HepG2 (cell line): ENCODE results near the gene EARS2. TPM values are rescaled to one million over a fixed set of nuclear protein-coding genes. Genes with fewer than 3 reads are reported as not detected.

ENCODE experiments used
- ATAC-seq: fragments of 200-7000 bp; cut with Tn5 transposase; 3 replicates; pipeline ENCODE4 v1.9.1; 2020; ENCODE audit warnings: mild to moderate bottlenecking, moderate library complexity
- BruUV-seq: library from RNA; stranded (reverse); fragments of 400-500 nt; replicated peaks from 2 replicates; lab custom pipeline; 2021; lab: Mats Ljungman, UMichigan
- CTCF ChIA-PET: fragments of 300-600 bp; formaldehyde crosslinking; extraction: SDS; loops from one replicate; lab custom pipeline; 2021; ENCODE audit warnings: low total read pairs, inconsistent platforms, low intra/inter-chr PET ratio; lab: Yijun Ruan, JAX
- POLR2A ChIA-PET: fragments of 350-600 bp; sonication (Branson Sonifier 250); formaldehyde crosslinking; loops from one replicate; lab custom pipeline; 2020; ENCODE audit warnings: antibody characterized with exemption, inconsistent platforms; lab: Yijun Ruan, JAX
- DNase-seq: peaks from one replicate; pipeline ENCODE4 v3.0.0-alpha.2; 2015; ENCODE audit warnings: low spot score
- FAIRE-seq: peaks from 3 replicates; lab custom pipeline; 2011; peaks lifted over from hg19 to GRCh38; lab: Jason Lieb, UNC
- H2AFZ ChIP-seq: one replicate; pipeline ENCODE4 v1.6.1; 2011; ENCODE audit warnings: low read length, inconsistent platforms
- H3K27ac ChIP-seq: fragments of 300-600 bp; 3 replicates; pipeline ENCODE4 v1.8.0; 2011; ENCODE audit warnings: mixed run types, mild to moderate bottlenecking, mixed read lengths, low read length, inconsistent platforms; ENCODE audit not compliant: insufficient read depth; ENCODE audit errors: extremely low read length
- H3K27me3 ChIP-seq, 2 experiments: fragments of 200-600 bp in 1 of 2; 2 replicates in 1 of 2; 3 replicates in 1 of 2; pipeline versions ENCODE4 v1.6.0 to v1.8.0; 2011; ENCODE audit warnings: low read length in 2 of 2, mild to moderate bottlenecking in 2 of 2, moderate library complexity in 2 of 2, inconsistent platforms in 1 of 2; ENCODE audit not compliant: insufficient read depth in 2 of 2, control insufficient read depth in 1 of 2
- H3K36me3 ChIP-seq, 2 experiments: fragments of 200-600 bp in 1 of 2; replicated peaks in 1 of 2; 2 replicates in 1 of 2; 3 replicates in 1 of 2; pipeline versions ENCODE4 v1.5.1 to v1.8.0; 2011; ENCODE audit warnings: low read length in 2 of 2, inconsistent platforms in 1 of 2; ENCODE audit not compliant: insufficient read depth in 2 of 2, control insufficient read depth in 1 of 2
- H3K4me1 ChIP-seq: 2 replicates; pipeline ENCODE4 v1.5.1; 2012; ENCODE audit warnings: low read length, inconsistent platforms; ENCODE audit not compliant: insufficient read depth
- H3K4me2 ChIP-seq: 2 replicates; pipeline ENCODE4 v1.6.0; 2011; ENCODE audit warnings: low read depth, low read length, inconsistent platforms
- H3K4me3 ChIP-seq, 3 experiments: fragments of 200-600 bp in 1 of 3; sonication (generic), shearing (Covaris generic) in 1 of 3; replicated peaks in 1 of 3; 2 replicates each; pipeline ENCODE4 v1.5.1; 2011 to 2016; ENCODE audit warnings: low read length in 3 of 3, inconsistent platforms in 2 of 3, low read depth in 2 of 3, mild to moderate bottlenecking in 2 of 3, control low read depth in 1 of 3, mixed read lengths in 1 of 3; ENCODE audit not compliant: insufficient read depth in 1 of 3
- H3K79me2 ChIP-seq: one replicate; pipeline ENCODE4 v1.6.1; 2011; ENCODE audit warnings: low read length, inconsistent platforms; ENCODE audit not compliant: insufficient read depth
- H3K9ac ChIP-seq: 2 replicates; pipeline ENCODE4 v1.6.0; 2011; ENCODE audit warnings: mild to moderate bottlenecking, low read depth, low read length, inconsistent platforms; ENCODE audit not compliant: insufficient read depth
- H3K9me3 ChIP-seq: 2 replicates; pipeline ENCODE4 v1.5.1; 2012; ENCODE audit warnings: mild to moderate bottlenecking, low read length
- H4K20me1 ChIP-seq: 2 replicates; pipeline ENCODE4 v1.6.0; 2011; ENCODE audit warnings: inconsistent platforms, mild to moderate bottlenecking, low read length, moderate library complexity; ENCODE audit not compliant: insufficient read depth
- DPF2 ChIP-seq: sonication (generic); formaldehyde crosslinking; IDR thresholded peaks from 2 replicates; pipeline ENCODE4 v1.4.0; 2020; ENCODE audit warnings: mild to moderate bottlenecking, low read depth, missing genetic modification reagents, borderline replicate concordance
- SNAI1 ChIP-seq: sonication (generic); formaldehyde crosslinking; IDR thresholded peaks from 2 replicates; pipeline ENCODE4 v1.5.0; 2020; ENCODE audit warnings: mild to moderate bottlenecking, missing genetic modification reagents, borderline replicate concordance
- TAF15 ChIP-seq: fragments of 200-400 bp; formaldehyde crosslinking; IDR thresholded peaks from one replicate; pipeline ENCODE4 v1.6.1; 2018; ENCODE audit warnings: mild to moderate bottlenecking, low read depth, low read length; ENCODE audit not compliant: poor library complexity, severe bottlenecking
- U2AF2 ChIP-seq: fragments of 200-400 bp; formaldehyde crosslinking; IDR thresholded peaks from 2 replicates; pipeline ENCODE4 v1.6.1; 2017; ENCODE audit warnings: low read depth, mild to moderate bottlenecking, low read length
- ZFP36 ChIP-seq: fragments of 150-350 bp; IDR thresholded peaks from 2 replicates; pipeline ENCODE4 v1.6.1; 2018; ENCODE audit warnings: borderline replicate concordance, low read length, low read depth; ENCODE audit not compliant: partially characterized antibody
- ZNF343 ChIP-seq: sonication (generic); formaldehyde crosslinking; IDR thresholded peaks from 2 replicates; pipeline ENCODE4 v1.4.0; 2020; ENCODE audit warnings: mild to moderate bottlenecking, missing genetic modification reagents
- ZNF660 ChIP-seq: sonication (generic); formaldehyde crosslinking; IDR thresholded peaks from 2 replicates; pipeline ENCODE4 v1.5.1; 2020; ENCODE audit warnings: mild to moderate bottlenecking, low read depth, missing genetic modification reagents, borderline replicate concordance
- ZNF766 ChIP-seq: sonication (generic); formaldehyde crosslinking; IDR thresholded peaks from 2 replicates; pipeline ENCODE4 v1.5.0; 2020; ENCODE audit warnings: missing genetic modification reagents, borderline replicate concordance
- WGBS: methylation state at CpG from one replicate; pipeline ENCODE4 v1.1.6; 2017; ENCODE audit warnings: low lambda C conversion rate; 5-methylcytosine and 5-hydroxymethylcytosine counted together
- in situ Hi-C: cut with HindIII; loops from 2 replicates; pipeline ENCODE4 v1.10.0; 2017; ENCODE audit warnings: low pct_unique_long_range_greater_than_20kb; ENCODE audit not compliant: extremely low pct_ligation_motif_present
- intact Hi-C: fragments of 100-400 bp; cut with micrococcal nuclease; formaldehyde crosslinking; loops from one replicate; pipeline ENCODE4 v1.10.0; 2022; ENCODE audit not compliant: unreplicated experiment
- polyA plus RNA-seq, 8 experiments: library from polyadenylated mRNA; depleted of rRNA in 3 of 8; stranded (reverse) in 7 of 8; unstranded in 1 of 8; fragments of >200 nt; fragmentation: Illumina TruSeq in 4 of 8; extraction: Trizol in 4 of 8; gene quantifications; 2 replicates each; pipeline versions ENCODE4 v1.2.1 to v1.2.3, GENCODE V29; 2011 to 2016; ENCODE audit warnings: low read depth in 4 of 8, missing spikeins in 1 of 8, mixed read lengths in 1 of 8; ENCODE audit not compliant: insufficient read depth in 1 of 8
- total RNA-seq, 5 experiments: library from RNA; depleted of rRNA; stranded (reverse); fragments of >200 nt; fragmentation: Illumina TruSeq; extraction: Trizol; gene quantifications; 2 replicates each; pipeline ENCODE4 v1.2.3, GENCODE V29; 2016; ENCODE audit warnings: low read depth in 1 of 5
- TF ChIP-seq, protein P1 (sequence below): IDR thresholded peaks from 2 replicates; pipeline ENCODE4 v1.6.1; 2012; ENCODE audit warnings: low read depth, low read length, improper control_type of control experiment
- TF ChIP-seq, protein P2 (sequence below): IDR thresholded peaks from 2 replicates; pipeline ENCODE4 v1.6.1; 2018; ENCODE audit warnings: missing genetic modification reagents, mild to moderate bottlenecking, missing compliant biosample characterization

EARS2 gene
- total and polyA plus RNA-seq, 2 of the 13 experiments (the other 11 are each of a cell fraction or from before 2014, with no cell fraction given): 49.4 to 80.4 TPM

DNA sequence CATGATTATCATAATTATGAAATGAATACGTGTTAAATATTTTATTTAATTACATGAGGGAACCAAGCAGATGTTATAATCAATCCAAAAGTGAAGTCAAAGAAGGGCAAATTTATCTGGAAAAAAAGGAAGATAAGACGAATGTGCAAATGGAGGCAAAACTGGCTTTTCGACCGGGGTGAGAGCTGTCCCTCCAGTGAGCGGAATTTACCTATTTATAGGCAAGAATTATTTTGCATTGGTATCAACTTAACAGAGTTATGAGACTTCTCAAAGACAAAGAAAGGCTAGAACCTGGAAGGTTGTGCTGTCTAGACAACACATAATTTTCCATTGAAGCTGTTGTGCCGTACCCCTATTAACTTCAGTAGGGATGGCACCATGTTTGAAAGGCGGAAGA is 45.4 kb downstream of the EARS2 start:
- intact Hi-C loops: no loop called here
- no peak for TF ChIP-seq U2AF2
- TF ChIP-seq, protein P1, sequence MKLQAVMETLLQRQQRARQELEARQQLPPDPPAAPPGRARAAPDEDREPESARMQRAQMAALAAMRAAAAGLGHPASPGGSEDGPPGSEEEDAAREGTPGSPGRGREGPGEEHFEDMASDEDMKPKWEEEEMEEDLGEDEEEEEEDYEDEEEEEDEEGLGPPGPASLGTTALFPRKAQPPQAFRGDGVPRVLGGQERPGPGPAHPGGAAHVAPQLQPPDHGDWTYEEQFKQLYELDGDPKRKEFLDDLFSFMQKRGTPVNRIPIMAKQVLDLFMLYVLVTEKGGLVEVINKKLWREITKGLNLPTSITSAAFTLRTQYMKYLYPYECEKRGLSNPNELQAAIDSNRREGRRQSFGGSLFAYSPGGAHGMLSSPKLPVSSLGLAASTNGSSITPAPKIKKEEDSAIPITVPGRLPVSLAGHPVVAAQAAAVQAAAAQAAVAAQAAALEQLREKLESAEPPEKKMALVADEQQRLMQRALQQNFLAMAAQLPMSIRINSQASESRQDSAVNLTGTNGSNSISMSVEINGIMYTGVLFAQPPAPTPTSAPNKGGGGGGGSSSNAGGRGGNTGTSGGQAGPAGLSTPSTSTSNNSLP: no peak
- no peak for TF ChIP-seq TAF15
- TF ChIP-seq DPF2 (CRISPR knock-in tag): no peak
- TF ChIP-seq ZNF766 (CRISPR knock-in tag): no peak
- TF ChIP-seq, protein P2, sequence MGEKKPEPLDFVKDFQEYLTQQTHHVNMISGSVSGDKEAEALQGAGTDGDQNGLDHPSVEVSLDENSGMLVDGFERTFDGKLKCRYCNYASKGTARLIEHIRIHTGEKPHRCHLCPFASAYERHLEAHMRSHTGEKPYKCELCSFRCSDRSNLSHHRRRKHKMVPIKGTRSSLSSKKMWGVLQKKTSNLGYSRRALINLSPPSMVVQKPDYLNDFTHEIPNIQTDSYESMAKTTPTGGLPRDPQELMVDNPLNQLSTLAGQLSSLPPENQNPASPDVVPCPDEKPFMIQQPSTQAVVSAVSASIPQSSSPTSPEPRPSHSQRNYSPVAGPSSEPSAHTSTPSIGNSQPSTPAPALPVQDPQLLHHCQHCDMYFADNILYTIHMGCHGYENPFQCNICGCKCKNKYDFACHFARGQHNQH (CRISPR knock-in tag): no peak
- no peak for TF ChIP-seq ZFP36
- TF ChIP-seq ZNF660: no peak
- TF ChIP-seq SNAI1 (CRISPR knock-in tag): no peak
- TF ChIP-seq ZNF343: no peak
- BruUV-seq: no TSS peak
- peaks cover 23% of the 10 kb centered on the region for H4K20me1 ChIP-seq
- no peaks in the 10 kb centered on the region for H3K9me3 ChIP-seq
- H3K4me3 ChIP-seq: no peak overlapping the region
- no peak for DNase-seq
- in situ Hi-C loops: no loop called here
- ChIA-PET POLR2A (interaction anchor here (2.4 to 3.1 kb wide), 2 partner anchors 27 to 46 kb away, joined by 7 to 18 read pairs; partner anchors contain the start of genes EARS2 and UBFD1), CTCF (no interaction called here)
- no peak overlapping the region for H3K9ac ChIP-seq
- H3K27me3 ChIP-seq: no peaks in the 10 kb centered on the region; a peak in 1 of 5 replicates
- peak overlapping the region; percentile 31 for H3K27ac ChIP-seq
- FAIRE-seq: no peak
- WGBS: 93% methylated on average over 7 of the region's 7 CpGs
- H3K36me3 ChIP-seq: 0 out of 5 replicates have a peak, but pooled peaks cover 0 to 8% of the 10 kb centered on the region in 2 experiments
- no peak overlapping the region for H2AFZ ChIP-seq
- no peak for ATAC-seq
- peaks cover 34% of the 10 kb centered on the region for H3K79me2 ChIP-seq
- peaks cover 62% of the 10 kb centered on the region for H3K4me1 ChIP-seq
- H3K4me2 ChIP-seq: no peak overlapping the region
